Measurements from ENCODE around the gene COA1. TPM values are rescaled to one million over a fixed set of nuclear protein-coding genes. Genes with fewer than 3 reads are reported as not detected.

The COA1 gene
- total and polyA plus RNA-seq, 2 donors (not counting 3 experiments of a cell fraction or from before 2014, with no cell fraction given) = 38.1 to 55.1 TPM

DNA sequence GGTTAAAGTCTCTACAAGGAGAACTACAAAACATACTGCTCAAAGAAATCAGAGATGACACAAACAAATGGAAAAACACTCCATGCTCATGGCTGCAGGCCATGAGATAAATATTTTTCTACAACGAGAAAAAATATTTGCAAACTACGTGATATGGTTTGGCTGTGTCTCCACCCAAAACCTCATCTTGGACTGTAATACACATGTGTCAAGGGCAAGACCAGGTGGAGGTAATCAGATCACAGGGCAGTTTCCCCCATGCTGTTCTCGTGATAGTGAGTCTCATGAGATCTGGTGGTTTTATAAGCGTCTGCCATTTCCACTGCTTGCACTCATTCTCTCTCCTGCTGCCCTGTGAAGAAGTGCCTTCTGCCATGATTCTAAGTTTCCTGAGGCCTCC is 57.8 kb downstream of the COA1 start:
- H4K20me1 ChIP-seq (replicated peaks; ENCODE audit: control insufficient read depth, extremely low read depth, insufficient read depth, low read length) = no peaks in the 10 kb centered on the region
- ChIA-PET CTCF (interaction anchor here (1.3 kb wide), 1 partner anchor 88 kb away, joined by 5 read pairs; the partner anchor contains the start of gene STK17A), POLR2A (no interaction called here)
- DNase-seq (ENCODE audit: low read depth, low spot score) (no peak), FAIRE-seq (no peak)
- intact Hi-C loops (cut with micrococcal nuclease) (no loop called here), dilution Hi-C loops (cut with MboI; ENCODE audit: extremely low pct_ligation_motif_present, low sequenced_read_pairs) (no loop called here)
- H3K9me3 ChIP-seq (replicated peaks; ENCODE audit: control insufficient read depth, insufficient read depth, low read length) = no peaks in the 10 kb centered on the region
- no peak overlapping the region for H3K4me2 ChIP-seq (ENCODE audit: insufficient read depth, low read length)
- H3K9ac ChIP-seq (replicated peaks; ENCODE audit: extremely low read depth, insufficient read depth, low read length) = no peak overlapping the region
- no peak for TF ChIP-seq MYC (IDR thresholded peaks at IDR 0.05; ENCODE audit: low read depth, low read length)
- TF ChIP-seq GATA2 (IDR thresholded peaks at IDR 0.05; ENCODE audit: insufficient read depth, insufficient read length, low read depth, low read length) = no peak
- no peak for TF ChIP-seq POLR2A (IDR thresholded peaks at IDR 0.05; ENCODE audit: low read depth, low read length)
- TF ChIP-seq, protein P1, sequence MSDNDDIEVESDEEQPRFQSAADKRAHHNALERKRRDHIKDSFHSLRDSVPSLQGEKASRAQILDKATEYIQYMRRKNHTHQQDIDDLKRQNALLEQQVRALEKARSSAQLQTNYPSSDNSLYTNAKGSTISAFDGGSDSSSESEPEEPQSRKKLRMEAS (IDR thresholded peaks at IDR 0.05; ENCODE audit: insufficient read depth, insufficient read length) = no peak
- TF ChIP-seq POLR2AphosphoS5 (IDR thresholded peaks at IDR 0.05; ENCODE audit: insufficient read depth, low read depth, low read length) = no peak
- no peak for TF ChIP-seq EZH2 (IDR thresholded peaks at IDR 0.05; ENCODE audit: borderline replicate concordance, low read depth, low read length, severe bottlenecking)
- TF ChIP-seq, protein P2, sequence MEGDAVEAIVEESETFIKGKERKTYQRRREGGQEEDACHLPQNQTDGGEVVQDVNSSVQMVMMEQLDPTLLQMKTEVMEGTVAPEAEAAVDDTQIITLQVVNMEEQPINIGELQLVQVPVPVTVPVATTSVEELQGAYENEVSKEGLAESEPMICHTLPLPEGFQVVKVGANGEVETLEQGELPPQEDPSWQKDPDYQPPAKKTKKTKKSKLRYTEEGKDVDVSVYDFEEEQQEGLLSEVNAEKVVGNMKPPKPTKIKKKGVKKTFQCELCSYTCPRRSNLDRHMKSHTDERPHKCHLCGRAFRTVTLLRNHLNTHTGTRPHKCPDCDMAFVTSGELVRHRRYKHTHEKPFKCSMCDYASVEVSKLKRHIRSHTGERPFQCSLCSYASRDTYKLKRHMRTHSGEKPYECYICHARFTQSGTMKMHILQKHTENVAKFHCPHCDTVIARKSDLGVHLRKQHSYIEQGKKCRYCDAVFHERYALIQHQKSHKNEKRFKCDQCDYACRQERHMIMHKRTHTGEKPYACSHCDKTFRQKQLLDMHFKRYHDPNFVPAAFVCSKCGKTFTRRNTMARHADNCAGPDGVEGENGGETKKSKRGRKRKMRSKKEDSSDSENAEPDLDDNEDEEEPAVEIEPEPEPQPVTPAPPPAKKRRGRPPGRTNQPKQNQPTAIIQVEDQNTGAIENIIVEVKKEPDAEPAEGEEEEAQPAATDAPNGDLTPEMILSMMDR (IDR thresholded peaks at IDR 0.05; ENCODE audit: extremely low read depth in 1 of 2, insufficient read depth in 1 of 2, low read depth in 1 of 2, low read length in 2 of 2) = no peak
- TF ChIP-seq FOS (IDR thresholded peaks at IDR 0.05; ENCODE audit: borderline replicate concordance, insufficient read depth, low read length) = no peak
- TF ChIP-seq JUN (IDR thresholded peaks at IDR 0.05; ENCODE audit: borderline replicate concordance, insufficient read depth, insufficient read length, low read depth) = no peak
- no peaks in the 10 kb centered on the region for H3K36me3 ChIP-seq (ENCODE audit: control insufficient read depth in 2 of 2, extremely low read depth in 1 of 2, insufficient read depth in 2 of 2, low read length in 2 of 2)
- H3K9me1 ChIP-seq (replicated peaks; ENCODE audit: control insufficient read depth, extremely low read depth, insufficient read depth, low read length) = no peaks in the 10 kb centered on the region
- H3K4me1 ChIP-seq (ENCODE audit: control insufficient read depth, extremely low read depth, insufficient read depth, low read length) = peaks cover 22% of the 10 kb centered on the region
- H3K27ac ChIP-seq (ENCODE audit: insufficient read depth, low read depth, low read length) = no peak overlapping the region
- no peak overlapping the region for H3K4me3 ChIP-seq (replicated peaks in 1 of 3; ENCODE audit: insufficient read depth in 1 of 3, low read depth in 1 of 3, low read length in 3 of 3)
- H2AFZ ChIP-seq (ENCODE audit: low read depth, low read length) = no peak overlapping the region
- no TSS peak for BruUV-seq (replicated peaks)
- no peaks in the 10 kb centered on the region for H3K27me3 ChIP-seq (ENCODE audit: control insufficient read depth in 2 of 2, insufficient read depth in 2 of 2, low read length in 2 of 2)
- peaks cover 34% of the 10 kb centered on the region for H3K79me2 ChIP-seq (ENCODE audit: control insufficient read depth, insufficient read depth, low read length)
